KMS-11 (cell line): Measurements from ENCODE around the gene FOXR2.

ENCODE experiments used
- H2AFZ ChIP-seq: fragments of 200-600 bp; sonication (generic); 2 replicates; pipeline ENCODE4 v1.6.1; 2016; ENCODE audit warnings: antibody characterized with exemption, mixed run types, low read depth
- H3K27ac ChIP-seq: fragments of 200-600 bp; sonication (generic); 2 replicates; pipeline ENCODE4 v1.6.1; 2016; ENCODE audit warnings: mild to moderate bottlenecking, mixed run types
- H3K27me3 ChIP-seq: fragments of 200-600 bp; sonication (generic); 2 replicates; pipeline ENCODE4 v1.6.1; 2017; ENCODE audit warnings: mild to moderate bottlenecking, low read depth, mixed run types, moderate library complexity; ENCODE audit not compliant: insufficient read depth
- H3K36me3 ChIP-seq: fragments of 200-600 bp; sonication (generic); 2 replicates; pipeline ENCODE4 v1.6.1; 2017; ENCODE audit warnings: mild to moderate bottlenecking, mixed run types; ENCODE audit not compliant: insufficient read depth
- H3K4me1 ChIP-seq: fragments of 200-600 bp; sonication (generic); 2 replicates; pipeline ENCODE4 v1.6.1; 2016; ENCODE audit warnings: mild to moderate bottlenecking, low read depth, mixed run types; ENCODE audit not compliant: poor library complexity, severe bottlenecking
- H3K4me2 ChIP-seq: fragments of 200-600 bp; sonication (generic); 2 replicates; pipeline ENCODE4 v1.7.0; 2016; ENCODE audit warnings: mild to moderate bottlenecking, mixed run types
- H3K4me3 ChIP-seq: fragments of 200-600 bp; sonication (generic); IDR thresholded peaks from 2 replicates; pipeline ENCODE4 v1.6.1; 2017; ENCODE audit warnings: low read depth, low read length, mixed read lengths; ENCODE audit not compliant: insufficient read depth
- H3K79me2 ChIP-seq: fragments of 200-600 bp; sonication (generic); 2 replicates; pipeline ENCODE4 v1.6.1; 2016; ENCODE audit warnings: low read depth, mixed run types; ENCODE audit not compliant: insufficient read depth
- H3K9ac ChIP-seq: fragments of 200-600 bp; sonication (generic); 2 replicates; pipeline ENCODE4 v1.6.1; 2016; ENCODE audit warnings: mild to moderate bottlenecking, mixed run types
- H4K20me1 ChIP-seq: fragments of 200-600 bp; sonication (generic); 2 replicates; pipeline ENCODE4 v1.6.1; 2016; ENCODE audit warnings: mild to moderate bottlenecking, mixed run types; ENCODE audit not compliant: insufficient read depth
- TF ChIP-seq, protein P1 (sequence below): fragments of 200-600 bp; sonication (generic); conservative IDR thresholded peaks from 2 replicates; pipeline ENCODE4 v1.6.1; 2017; ENCODE audit warnings: low read depth, mild to moderate bottlenecking, antibody characterized with exemption, low read length, moderate library complexity, mixed read lengths

The FOXR2 gene, protein sequence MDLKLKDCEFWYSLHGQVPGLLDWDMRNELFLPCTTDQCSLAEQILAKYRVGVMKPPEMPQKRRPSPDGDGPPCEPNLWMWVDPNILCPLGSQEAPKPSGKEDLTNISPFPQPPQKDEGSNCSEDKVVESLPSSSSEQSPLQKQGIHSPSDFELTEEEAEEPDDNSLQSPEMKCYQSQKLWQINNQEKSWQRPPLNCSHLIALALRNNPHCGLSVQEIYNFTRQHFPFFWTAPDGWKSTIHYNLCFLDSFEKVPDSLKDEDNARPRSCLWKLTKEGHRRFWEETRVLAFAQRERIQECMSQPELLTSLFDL

DNA sequence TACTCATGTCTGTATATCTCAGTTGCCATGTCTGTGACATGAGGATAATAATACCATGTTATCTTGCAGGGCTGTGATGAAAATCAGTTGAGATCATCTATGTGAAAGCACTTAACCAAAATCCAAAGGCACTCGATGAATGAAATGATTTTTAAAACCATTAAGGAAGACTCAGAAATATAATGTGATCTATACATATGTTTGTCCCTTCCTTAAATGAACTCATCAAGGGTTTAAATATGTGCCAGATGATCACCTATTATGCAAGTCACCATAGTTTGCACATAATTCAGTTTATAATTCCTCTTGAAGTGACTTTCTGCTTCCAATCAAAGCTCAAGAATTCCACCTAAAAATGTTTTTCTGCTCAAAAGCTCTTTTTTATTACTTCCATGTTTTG lies at the start of gene FOXR2:
FOXR2 (plus strand) TSS at position 301 of the 400 bp plus-strand sequence. CDS start 312 bp downstream, outside the sequence.
- Histone ChIP-seq H2AFZ (no peak within 1 kb of the TSS), H3K9ac (no peak within 1 kb of the TSS), H3K4me1 (no peaks in the 10 kb centered on the region), H3K79me2 (no peaks in the 10 kb centered on the region), H3K4me2 (no peak within 1 kb of the TSS), H4K20me1 (no peaks in the 10 kb centered on the region), H3K27me3 (no peaks in the 10 kb centered on the region), H3K4me3 (no peak within 1 kb of the TSS), H3K36me3 (no peaks in the 10 kb centered on the region), H3K27ac (no peak within 1 kb of the TSS)
- TF ChIP-seq, protein P1, sequence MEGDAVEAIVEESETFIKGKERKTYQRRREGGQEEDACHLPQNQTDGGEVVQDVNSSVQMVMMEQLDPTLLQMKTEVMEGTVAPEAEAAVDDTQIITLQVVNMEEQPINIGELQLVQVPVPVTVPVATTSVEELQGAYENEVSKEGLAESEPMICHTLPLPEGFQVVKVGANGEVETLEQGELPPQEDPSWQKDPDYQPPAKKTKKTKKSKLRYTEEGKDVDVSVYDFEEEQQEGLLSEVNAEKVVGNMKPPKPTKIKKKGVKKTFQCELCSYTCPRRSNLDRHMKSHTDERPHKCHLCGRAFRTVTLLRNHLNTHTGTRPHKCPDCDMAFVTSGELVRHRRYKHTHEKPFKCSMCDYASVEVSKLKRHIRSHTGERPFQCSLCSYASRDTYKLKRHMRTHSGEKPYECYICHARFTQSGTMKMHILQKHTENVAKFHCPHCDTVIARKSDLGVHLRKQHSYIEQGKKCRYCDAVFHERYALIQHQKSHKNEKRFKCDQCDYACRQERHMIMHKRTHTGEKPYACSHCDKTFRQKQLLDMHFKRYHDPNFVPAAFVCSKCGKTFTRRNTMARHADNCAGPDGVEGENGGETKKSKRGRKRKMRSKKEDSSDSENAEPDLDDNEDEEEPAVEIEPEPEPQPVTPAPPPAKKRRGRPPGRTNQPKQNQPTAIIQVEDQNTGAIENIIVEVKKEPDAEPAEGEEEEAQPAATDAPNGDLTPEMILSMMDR: no peak

DNA sequence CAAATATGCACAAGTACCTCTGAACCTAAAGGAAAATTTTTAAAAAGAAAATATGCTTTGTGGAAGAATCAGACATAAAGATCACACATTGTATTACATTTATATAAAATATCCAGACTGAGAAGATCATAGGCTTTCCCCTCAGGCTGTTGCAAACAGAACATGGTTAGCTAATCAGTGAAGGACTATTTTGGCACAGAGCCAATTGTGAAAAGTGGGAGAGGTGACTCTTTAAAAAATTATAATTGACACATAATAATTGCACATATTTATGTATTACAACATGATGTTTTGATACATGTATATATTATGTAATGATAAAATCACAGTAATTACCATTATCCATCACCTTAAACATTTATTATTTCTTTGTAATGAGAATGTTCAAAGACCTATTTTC lies 44.1 kb upstream of the FOXR2 start:
- Histone ChIP-seq H3K27ac (no peak overlapping the region), H3K4me3 (no peak overlapping the region), H3K4me1 (no peaks in the 10 kb centered on the region), H3K9ac (no peak overlapping the region), H3K27me3 (no peaks in the 10 kb centered on the region), H3K79me2 (no peaks in the 10 kb centered on the region), H2AFZ (no peak overlapping the region), H3K4me2 (no peak overlapping the region), H4K20me1 (no peaks in the 10 kb centered on the region), H3K36me3 (no peaks in the 10 kb centered on the region)
- TF ChIP-seq, protein P1: no peak

DNA sequence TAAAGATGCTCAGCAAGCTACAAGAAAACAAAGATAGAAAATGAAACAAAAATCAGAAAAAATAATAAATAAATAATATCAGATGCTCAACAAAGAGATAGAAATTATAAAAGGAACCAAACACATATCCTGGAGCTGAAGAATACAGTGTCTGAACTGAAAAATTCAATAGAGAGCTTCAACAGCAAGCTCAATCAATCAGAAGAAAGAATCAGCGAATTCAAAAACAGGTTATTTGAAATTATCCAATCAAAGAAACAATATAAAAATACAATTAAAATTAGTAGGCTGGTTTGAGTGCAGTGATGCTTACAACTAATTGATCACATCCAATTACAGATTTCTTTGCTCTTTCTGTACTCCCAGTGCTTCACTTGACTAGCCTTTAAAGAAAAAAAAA lies 40.8 kb upstream of the FOXR2 start:
- H3K4me3 ChIP-seq: no peak overlapping the region
- no peak overlapping the region for H3K27ac ChIP-seq
- no peak overlapping the region for H3K9ac ChIP-seq
- TF ChIP-seq, protein P1: no peak
- H3K4me1 ChIP-seq: no peaks in the 10 kb centered on the region
- no peaks in the 10 kb centered on the region for H3K79me2 ChIP-seq
- no peak overlapping the region for H3K4me2 ChIP-seq
- no peaks in the 10 kb centered on the region for H3K27me3 ChIP-seq
- H3K36me3 ChIP-seq: no peaks in the 10 kb centered on the region
- no peaks in the 10 kb centered on the region for H4K20me1 ChIP-seq
- no peak overlapping the region for H2AFZ ChIP-seq

DNA sequence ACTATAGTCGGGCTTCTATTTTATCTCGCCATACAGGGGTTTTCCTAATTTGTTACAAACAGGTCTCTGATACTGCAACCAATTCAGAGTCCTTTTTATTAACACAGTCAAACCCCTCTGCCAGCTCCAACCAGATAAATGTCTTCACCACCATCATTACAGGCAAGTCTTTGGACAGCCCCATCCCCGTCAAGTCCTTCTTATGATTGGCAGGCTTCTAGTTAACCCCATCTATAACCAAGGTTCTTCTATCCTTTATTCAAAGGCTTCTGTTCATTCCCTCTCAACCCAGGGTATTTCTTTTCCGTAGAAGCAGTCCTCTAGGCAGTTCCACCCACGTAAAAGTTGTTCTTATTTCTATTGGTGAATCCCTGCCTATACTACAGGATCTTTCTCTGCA lies 29.9 kb upstream of the FOXR2 start:
- H3K4me1 ChIP-seq: no peaks in the 10 kb centered on the region
- H3K36me3 ChIP-seq: no peaks in the 10 kb centered on the region
- H3K4me3 ChIP-seq: no peak overlapping the region
- H3K79me2 ChIP-seq: no peaks in the 10 kb centered on the region
- no peaks in the 10 kb centered on the region for H4K20me1 ChIP-seq
- H2AFZ ChIP-seq: no peak overlapping the region
- TF ChIP-seq, protein P1: no peak
- H3K9ac ChIP-seq: no peak overlapping the region
- H3K27ac ChIP-seq: no peak overlapping the region
- H3K4me2 ChIP-seq: no peak overlapping the region
- no peaks in the 10 kb centered on the region for H3K27me3 ChIP-seq
